ENCODE data around the gene CEACAM7. TPM values are rescaled to one million over a fixed set of nuclear protein-coding genes. Genes with fewer than 3 reads are reported as not detected.

Gene CEACAM7
- total RNA-seq, 1 experiment from 2014 or later: not detected

- no peak overlapping the region for H2AK5ac ChIP-seq (ENCODE audit: insufficient read length, low read length)
- WGBS (ENCODE audit: extremely low coverage, insufficient read length, low lambda C conversion rate): no CpG with 5 or more reads among the region's 1 CpG
- H3K56ac ChIP-seq (ENCODE audit: insufficient read length, low read depth, low read length): no peak overlapping the region
- no peak overlapping the region for H3K27ac ChIP-seq (ENCODE audit: insufficient read length, low read depth, low read length)
- no peaks in the 10 kb centered on the region; the same call in 1 of the 2 replicates for H3K27me3 Mint-ChIP-seq (ENCODE audit: low read depth)
- no peaks in the 10 kb centered on the region for H3K79me2 ChIP-seq (ENCODE audit: insufficient read depth, low read length)
- no peak overlapping the region for H4K8ac ChIP-seq (replicated peaks; ENCODE audit: insufficient read length, low read depth, low read length)
- peaks cover 37% of the 10 kb centered on the region for H3K9me3 ChIP-seq (ENCODE audit: control insufficient read depth, low read depth, low read length)
- no peak overlapping the region for H2BK15ac ChIP-seq (ENCODE audit: low read depth, low read length)
- H3K27ac Mint-ChIP-seq: no peak overlapping the region
- peaks cover 76 to 96% of the 10 kb centered on the region in 2 experiments for H3K9me3 Mint-ChIP-seq
- no peak overlapping the region for H3K14ac ChIP-seq (ENCODE audit: insufficient read depth, low read length)
- peaks cover 0 to 35% (median 2%) of the 10 kb centered on the region in 3 experiments; a peak in 4 of 7 replicates for H3K36me3 Mint-ChIP-seq (ENCODE audit: insufficient read depth in 1 of 3, low read depth in 3 of 3)
- no peak overlapping the region for H2BK12ac ChIP-seq (ENCODE audit: insufficient read length, low read depth, low read length)
- H4K91ac ChIP-seq (ENCODE audit: insufficient read length, low read depth, low read length): no peak overlapping the region
- H3K4me1 Mint-ChIP-seq: no peaks in the 10 kb centered on the region
- H2BK5ac ChIP-seq (ENCODE audit: insufficient read length, low read length): no peak overlapping the region
- no peaks in the 10 kb centered on the region for H3K23me2 ChIP-seq (ENCODE audit: insufficient read length, low read depth, low read length, poor library complexity, severe bottlenecking)
- no peak overlapping the region for H3K4me3 Mint-ChIP-seq
- no peak overlapping the region for H3T11ph ChIP-seq (ENCODE audit: low read length)
- TF ChIP-seq CTCF (conservative IDR thresholded peaks at IDR 0.05): no peak
- no peak overlapping the region for H2AFZ ChIP-seq (ENCODE audit: low read length)
- H2BK120ac ChIP-seq (ENCODE audit: low read depth, low read length, poor library complexity, severe bottlenecking): no peak overlapping the region
- no peak overlapping the region for H3K9ac ChIP-seq (ENCODE audit: extremely low read depth, insufficient read length, low read length)
- no peaks in the 10 kb centered on the region for H3K4me1 ChIP-seq (ENCODE audit: insufficient read depth, low read length)
- no peak overlapping the region for H3K18ac ChIP-seq (ENCODE audit: insufficient read length, low read depth, low read length)
- no peaks in the 10 kb centered on the region for H3K79me1 ChIP-seq (ENCODE audit: insufficient read depth, low read depth, low read length, poor library complexity, severe bottlenecking)
- H3K4ac ChIP-seq (ENCODE audit: low read depth, low read length): no peak overlapping the region
- no peak overlapping the region for H2BK20ac ChIP-seq (ENCODE audit: low read depth, low read length, poor library complexity, severe bottlenecking)
- H3K4me2 ChIP-seq (ENCODE audit: insufficient read depth, insufficient read length, low read length): no peak overlapping the region
- H4K20me1 ChIP-seq (ENCODE audit: control insufficient read depth, insufficient read depth, insufficient read length): no peaks in the 10 kb centered on the region
- H4K5ac ChIP-seq (ENCODE audit: insufficient read length, low read depth, low read length): no peak overlapping the region
- peak; percentile 2 for DNase-seq
- no peak overlapping the region for H3K23ac ChIP-seq (ENCODE audit: insufficient read length, low read depth, low read length)
- no peaks in the 10 kb centered on the region for H3K27me3 ChIP-seq (ENCODE audit: insufficient read depth, low read length)
Observed at GRCh38 chr19:41694196-41694595, 6.1 kb upstream of the CEACAM7 start.
